ENCODE results near the gene BRF1. TPM values are rescaled to one million over a fixed set of nuclear protein-coding genes. Genes with fewer than 3 reads are reported as not detected.

BRF1 gene
- total RNA-seq, 2 experiments from 2014 or later = 23.7 to 26.4 TPM

GRCh38 chr14:105195051-105195450, 105.8 kb downstream of the BRF1 start:
- intact Hi-C loops (cut with micrococcal nuclease; ENCODE audit: unreplicated experiment) = no loop called here
- Histone ChIP-seq H3K36me3 (ENCODE audit: insufficient read depth, low read length) (no peaks in the 10 kb centered on the region), H4K20me1 (ENCODE audit: insufficient read depth, low read length) (no peaks in the 10 kb centered on the region), H3K27ac (ENCODE audit: low read depth, low read length, poor library complexity, severe bottlenecking) (no peak overlapping the region), H3K79me2 (ENCODE audit: insufficient read depth, low read depth, low read length) (no peaks in the 10 kb centered on the region), H3K9me3 (ENCODE audit: low read length) (no peaks in the 10 kb centered on the region), H3K4me2 (ENCODE audit: low read length) (no peak overlapping the region), H3K9me2 (ENCODE audit: insufficient read depth, low read length) (no peaks in the 10 kb centered on the region), H3K4me3 (ENCODE audit: low read depth, low read length, poor library complexity, severe bottlenecking) (no peak overlapping the region), H2AFZ (ENCODE audit: low read length) (no peak overlapping the region), H3K4me1 (ENCODE audit: insufficient read depth, low read length, poor library complexity, severe bottlenecking) (peaks cover 22% of the 10 kb centered on the region)
- ChIA-PET CTCF (ENCODE audit: unreplicated experiment) (no interaction called here), POLR2A (interaction anchor here (1.5 kb wide), 1 partner anchor 19 kb away, joined by 4 read pairs; no protein-coding TSS in a partner anchor)
- no TSS peak for BruUV-seq (replicated peaks)
- no peak for DNase-seq (ENCODE audit: low spot score)
- TF ChIP-seq EZH2phosphoT487 (IDR thresholded peaks at IDR 0.05; ENCODE audit: borderline replicate concordance, low read depth, low read length) (no peak), CTCF (conservative IDR thresholded peaks at IDR 0.05; ENCODE audit: low read length) (no peak)

DNA sequence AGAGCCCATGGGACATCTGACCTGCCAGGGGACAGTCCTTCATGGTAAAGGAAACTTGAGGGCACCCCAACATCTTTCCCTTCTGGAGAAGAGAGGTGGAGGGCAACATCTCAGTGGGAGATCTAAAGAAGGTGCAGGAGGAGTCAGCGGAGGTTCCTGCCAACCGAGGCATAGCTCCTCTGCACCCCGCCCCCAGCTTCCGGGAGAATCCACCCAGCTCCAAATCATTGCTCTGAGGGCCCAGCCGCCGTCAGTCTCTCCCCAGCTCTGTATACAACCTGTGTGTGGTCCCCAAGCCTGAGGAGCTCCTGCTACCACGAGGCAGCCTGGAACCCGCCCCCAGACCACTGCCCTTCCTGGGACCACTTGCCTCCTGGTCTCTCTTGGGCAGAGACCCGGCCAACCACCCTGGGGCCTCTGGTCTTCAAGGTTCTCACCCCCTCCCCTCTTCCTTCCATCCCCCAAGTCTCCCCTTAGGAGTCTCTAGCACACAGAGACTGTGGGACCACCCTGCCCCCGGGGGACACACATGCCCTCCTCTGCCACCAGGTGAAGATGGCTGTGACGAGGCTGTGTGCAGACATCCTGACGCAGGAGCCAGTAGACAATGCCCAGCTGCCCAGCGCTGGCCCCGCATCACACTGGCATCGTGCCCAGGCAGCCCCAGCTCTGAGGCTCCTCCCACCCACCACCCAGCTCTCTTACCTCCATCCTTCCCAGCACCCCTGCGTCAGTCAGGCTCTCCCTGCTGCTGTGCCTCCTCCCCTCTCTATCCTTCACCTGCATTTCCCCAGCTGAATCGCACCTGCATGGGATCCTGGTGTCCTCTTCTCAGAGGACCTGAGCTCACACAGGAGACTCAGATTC, 106.7 kb downstream of the BRF1 start:
- peak overlapping the region; percentile 24 for H3K4me3 ChIP-seq (ENCODE audit: low read depth, low read length, poor library complexity, severe bottlenecking)
- ChIA-PET CTCF (ENCODE audit: unreplicated experiment) (interaction anchor here (0.6 kb wide), 1 partner anchor 13 kb away, joined by 3 read pairs; the partner anchor contains the start of gene NUDT14), POLR2A (interaction anchor here (1.5 kb wide), 1 partner anchor 18 kb away, joined by 4 read pairs; no protein-coding TSS in a partner anchor)
- no TSS peak for BruUV-seq (replicated peaks)
- no peaks in the 10 kb centered on the region for H3K79me2 ChIP-seq (ENCODE audit: insufficient read depth, low read depth, low read length)
- H3K9me2 ChIP-seq (ENCODE audit: insufficient read depth, low read length) = no peaks in the 10 kb centered on the region
- peak overlapping the region; percentile 79; the same call in 1 of the 2 replicates for H2AFZ ChIP-seq (ENCODE audit: low read length)
- peak; percentile 75 for DNase-seq (ENCODE audit: low spot score)
- no peaks in the 10 kb centered on the region for H4K20me1 ChIP-seq (ENCODE audit: insufficient read depth, low read length)
- TF ChIP-seq EZH2phosphoT487 (IDR thresholded peaks at IDR 0.05; ENCODE audit: borderline replicate concordance, low read depth, low read length) = no peak
- no peak for TF ChIP-seq CTCF (conservative IDR thresholded peaks at IDR 0.05; ENCODE audit: low read length)
- H3K4me1 ChIP-seq (ENCODE audit: insufficient read depth, low read length, poor library complexity, severe bottlenecking) = peaks cover 22% of the 10 kb centered on the region
- H3K27ac ChIP-seq (ENCODE audit: low read depth, low read length, poor library complexity, severe bottlenecking) = no peak overlapping the region
- intact Hi-C loops (cut with micrococcal nuclease; ENCODE audit: unreplicated experiment) = no loop called here
- H3K4me2 ChIP-seq (ENCODE audit: low read length) = peak overlapping the region; percentile 65
- H3K36me3 ChIP-seq (ENCODE audit: insufficient read depth, low read length) = no peaks in the 10 kb centered on the region
- no peaks in the 10 kb centered on the region for H3K9me3 ChIP-seq (ENCODE audit: low read length)

All from OCI-LY7 (cell line).